Upper lobe of right lung (tissue), 1 donor: Measurements from ENCODE around the gene CCR5AS.

Experiments
- ATAC-seq: fragments of 200-7000 bp; cut with Tn5 transposase; one replicate; pipeline ENCODE4 v1.9.1; 2020; ENCODE audit warnings: mild to moderate bottlenecking, moderate library complexity
- DNase-seq: peaks from one replicate; pipeline ENCODE4 v3.0.0-alpha.2; 2020
- H3K27ac ChIP-seq: fragments of 200-600 bp; one replicate; pipeline ENCODE4 v1.8.0; 2022
- H3K27me3 ChIP-seq: fragments of 200-600 bp; one replicate; pipeline ENCODE4 v1.8.0; 2022; ENCODE audit warnings: mild to moderate bottlenecking
- H3K36me3 ChIP-seq: fragments of 200-600 bp; one replicate; pipeline ENCODE4 v1.8.0; 2022
- H3K4me1 ChIP-seq: fragments of 200-600 bp; one replicate; pipeline ENCODE4 v1.8.0; 2022
- H3K4me3 ChIP-seq: fragments of 200-600 bp; one replicate; pipeline ENCODE4 v1.8.0; 2022; ENCODE audit warnings: mild to moderate bottlenecking
- H3K9me3 ChIP-seq: fragments of 200-600 bp; one replicate; pipeline ENCODE4 v1.8.0; 2022
- intact Hi-C: fragments of 100-400 bp; cut with DNase I; formaldehyde crosslinking; loops from one replicate; pipeline ENCODE4 v1.11.0; 2022
- TF ChIP-seq, protein P1 (sequence below): fragments of 200-600 bp; IDR thresholded peaks from one replicate; pipeline ENCODE4 v1.8.0; 2022; ENCODE audit warnings: antibody characterized with exemption
- donor health status: DM: no; HTN: yes; CAD: no; lungs with severe emphysema.

The CCR5AS gene

DNA sequence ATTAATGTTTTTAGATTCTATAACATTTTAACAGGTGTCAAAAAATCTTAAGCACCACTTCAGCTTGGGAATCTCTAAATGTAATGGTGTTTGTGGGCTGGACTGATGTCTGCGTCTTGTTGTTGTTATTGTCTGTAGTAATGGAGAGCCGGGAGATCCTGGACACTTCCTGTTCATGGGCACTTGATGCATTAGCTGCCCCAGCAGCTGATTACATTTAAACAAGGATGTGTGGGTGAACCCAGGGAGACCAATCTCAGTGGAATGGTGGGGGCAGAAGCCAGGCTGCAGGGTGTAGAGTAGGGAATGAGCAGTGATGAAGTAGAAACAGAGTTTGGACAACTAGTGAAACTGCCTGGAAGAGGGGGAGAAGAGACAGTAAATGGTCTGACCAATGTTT, 7.8 kb downstream of the CCR5AS start:
- DNase-seq = no peak
- Histone ChIP-seq H3K27me3 (no peaks in the 10 kb centered on the region), H3K9me3 (no peaks in the 10 kb centered on the region), H3K4me3 (no peak overlapping the region), H3K36me3 (no peaks in the 10 kb centered on the region), H3K4me1 (peaks cover 47% of the 10 kb centered on the region), H3K27ac (no peak overlapping the region)
- intact Hi-C loops = no loop called here
- no peak for ATAC-seq
- TF ChIP-seq, protein P1, sequence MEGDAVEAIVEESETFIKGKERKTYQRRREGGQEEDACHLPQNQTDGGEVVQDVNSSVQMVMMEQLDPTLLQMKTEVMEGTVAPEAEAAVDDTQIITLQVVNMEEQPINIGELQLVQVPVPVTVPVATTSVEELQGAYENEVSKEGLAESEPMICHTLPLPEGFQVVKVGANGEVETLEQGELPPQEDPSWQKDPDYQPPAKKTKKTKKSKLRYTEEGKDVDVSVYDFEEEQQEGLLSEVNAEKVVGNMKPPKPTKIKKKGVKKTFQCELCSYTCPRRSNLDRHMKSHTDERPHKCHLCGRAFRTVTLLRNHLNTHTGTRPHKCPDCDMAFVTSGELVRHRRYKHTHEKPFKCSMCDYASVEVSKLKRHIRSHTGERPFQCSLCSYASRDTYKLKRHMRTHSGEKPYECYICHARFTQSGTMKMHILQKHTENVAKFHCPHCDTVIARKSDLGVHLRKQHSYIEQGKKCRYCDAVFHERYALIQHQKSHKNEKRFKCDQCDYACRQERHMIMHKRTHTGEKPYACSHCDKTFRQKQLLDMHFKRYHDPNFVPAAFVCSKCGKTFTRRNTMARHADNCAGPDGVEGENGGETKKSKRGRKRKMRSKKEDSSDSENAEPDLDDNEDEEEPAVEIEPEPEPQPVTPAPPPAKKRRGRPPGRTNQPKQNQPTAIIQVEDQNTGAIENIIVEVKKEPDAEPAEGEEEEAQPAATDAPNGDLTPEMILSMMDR = no peak

DNA sequence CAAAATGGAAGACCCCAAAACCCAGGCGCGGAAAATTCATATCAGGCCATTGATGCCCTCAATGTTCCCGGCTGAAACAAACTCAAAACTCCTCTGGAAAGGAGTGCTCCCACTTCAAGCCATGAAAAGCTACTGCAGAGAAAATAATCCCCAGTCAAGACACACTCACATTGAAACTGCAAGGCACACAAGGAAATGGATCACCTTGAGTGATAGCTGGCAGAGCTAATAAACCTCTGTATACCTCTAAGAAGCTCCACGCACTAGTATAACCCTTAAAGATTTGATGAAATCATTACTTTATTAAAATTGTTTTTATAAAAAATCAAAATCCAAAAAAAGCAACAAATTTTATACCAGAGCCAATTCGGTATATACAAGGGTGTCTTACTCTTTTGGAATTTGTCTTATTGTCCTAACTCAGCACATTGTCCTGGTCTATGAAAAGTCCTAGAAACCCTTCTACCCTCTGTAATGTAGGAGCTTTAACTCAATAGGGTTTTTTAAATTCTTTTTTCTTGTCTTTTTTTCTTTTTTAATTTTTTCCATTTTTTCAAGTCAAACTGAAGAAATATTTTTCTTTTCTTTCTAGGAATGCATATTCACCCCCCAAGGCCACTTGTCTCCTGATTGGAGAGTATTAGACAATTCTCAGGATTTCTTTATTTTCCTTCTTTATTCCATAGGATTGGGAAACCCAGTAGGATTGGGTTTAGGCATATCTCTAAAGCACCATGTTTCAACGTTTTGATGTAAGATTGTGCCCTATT, 8.5 kb downstream of the CCR5AS start:
- H3K4me3 ChIP-seq = no peak overlapping the region
- TF ChIP-seq, protein P1 = no peak
- ATAC-seq (no peak), DNase-seq (no peak)
- intact Hi-C loops = no loop called here
- H3K27me3 ChIP-seq = no peaks in the 10 kb centered on the region
- H3K9me3 ChIP-seq = no peaks in the 10 kb centered on the region
- H3K27ac ChIP-seq = no peak overlapping the region
- no peaks in the 10 kb centered on the region for H3K36me3 ChIP-seq
- H3K4me1 ChIP-seq = peaks cover 53% of the 10 kb centered on the region

DNA sequence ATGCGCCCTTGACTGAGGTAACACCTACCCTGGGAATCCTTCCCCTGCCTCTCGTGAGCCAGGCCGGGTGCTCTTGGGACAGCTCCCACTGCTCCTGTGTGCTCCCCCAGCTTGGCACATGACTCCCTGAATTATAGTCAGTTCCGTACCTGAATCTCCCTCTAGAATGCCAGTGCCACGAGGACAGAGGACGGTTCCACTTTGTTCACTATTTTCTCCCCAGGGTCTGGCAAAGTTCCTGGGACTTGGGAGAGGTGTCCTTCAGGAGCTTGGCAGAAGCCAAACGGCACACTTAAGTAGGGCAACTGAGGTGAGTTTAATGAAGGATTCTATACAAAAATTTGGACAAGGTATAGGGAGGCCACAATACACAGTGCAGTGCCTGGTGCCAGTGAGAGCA, 9.8 kb downstream of the CCR5AS start:
- Histone ChIP-seq H3K27ac (no peak overlapping the region), H3K4me1 (peaks cover 60% of the 10 kb centered on the region), H3K36me3 (no peaks in the 10 kb centered on the region), H3K4me3 (no peak overlapping the region), H3K27me3 (no peaks in the 10 kb centered on the region), H3K9me3 (no peaks in the 10 kb centered on the region)
- ATAC-seq = no peak
- intact Hi-C loops = no loop called here
- TF ChIP-seq, protein P1 = no peak
- DNase-seq = no peak

DNA sequence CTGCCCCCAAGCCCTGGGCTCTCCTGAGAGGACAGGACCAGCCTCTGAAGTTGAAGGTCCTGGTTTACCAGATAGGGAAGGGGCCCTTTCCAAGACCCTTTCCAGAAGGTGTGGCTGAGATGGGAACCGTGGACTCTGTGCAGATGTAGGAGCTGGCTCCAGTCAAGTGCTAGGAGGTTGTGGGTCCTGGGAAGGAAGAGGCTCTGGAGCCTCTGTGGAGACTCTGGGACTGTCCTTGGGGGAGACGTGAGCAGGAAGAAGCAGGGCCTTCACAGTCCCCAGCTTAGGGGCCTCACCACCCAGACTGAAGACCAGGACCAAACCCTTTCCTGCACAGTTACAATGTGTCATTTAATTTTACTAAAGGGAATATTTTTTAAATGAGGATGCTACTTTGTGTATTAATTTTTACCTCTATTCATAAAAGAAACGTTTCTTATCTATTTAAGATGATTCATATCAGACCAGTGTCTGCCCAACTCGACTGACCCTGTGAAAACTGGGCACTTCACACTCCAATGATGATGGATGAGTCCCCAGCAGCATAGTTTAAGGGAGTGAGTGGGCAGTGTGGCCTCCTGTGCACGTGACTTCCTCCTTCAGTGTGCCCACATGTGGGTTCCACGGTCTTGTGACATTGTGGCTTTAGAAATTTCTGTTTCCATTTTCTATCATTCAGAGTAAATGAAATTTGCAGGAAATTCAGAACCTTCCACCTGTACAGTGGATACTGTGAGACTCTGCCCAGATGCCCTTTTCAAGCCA, 10.9 kb downstream of the CCR5AS start:
- TF ChIP-seq, protein P1 = no peak

DNA sequence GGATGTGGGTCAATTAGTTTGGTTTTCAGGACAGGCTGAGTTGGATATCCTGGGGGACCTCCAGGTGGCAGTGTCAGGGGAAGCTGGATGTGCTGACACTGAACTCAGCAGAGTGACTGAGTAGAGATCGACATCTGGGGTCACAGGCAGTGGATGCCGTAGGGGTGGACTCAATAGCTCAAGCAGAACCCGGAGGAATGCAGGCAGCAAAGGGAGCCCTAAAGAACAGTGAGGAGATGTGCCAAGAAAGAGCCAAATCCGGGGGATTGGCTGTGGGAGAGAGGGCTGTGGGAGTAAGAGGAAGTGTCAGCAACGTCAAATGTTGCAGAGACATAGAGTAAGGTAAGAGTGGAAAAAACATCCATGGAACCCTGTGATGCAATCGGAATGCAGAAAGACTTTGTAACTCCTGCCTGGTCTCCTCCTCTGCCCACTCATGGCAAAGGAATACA, 11.6 kb downstream of the CCR5AS start:
- H3K27ac ChIP-seq = peak overlapping the region; percentile 65
- H3K9me3 ChIP-seq = no peaks in the 10 kb centered on the region
- intact Hi-C loops = no loop called here
- H3K4me1 ChIP-seq = peaks cover 60% of the 10 kb centered on the region
- ATAC-seq (peak; percentile 67), DNase-seq (no peak)
- TF ChIP-seq, protein P1 = no peak
- no peaks in the 10 kb centered on the region for H3K27me3 ChIP-seq
- no peaks in the 10 kb centered on the region for H3K36me3 ChIP-seq
- no peak overlapping the region for H3K4me3 ChIP-seq

More for the DNA sequence above, 10.9 kb downstream of the CCR5AS start:
- no peak for DNase-seq
- Histone ChIP-seq H3K4me3 (no peak overlapping the region), H3K27me3 (no peaks in the 10 kb centered on the region), H3K9me3 (no peaks in the 10 kb centered on the region), H3K4me1 (peaks cover 60% of the 10 kb centered on the region), H3K27ac (peak overlapping the region; percentile 65), H3K36me3 (no peaks in the 10 kb centered on the region)
- ATAC-seq = peak; percentile 59
- intact Hi-C loops = no loop called here
